ENCODE results near the gene PACSIN2.

DNA sequence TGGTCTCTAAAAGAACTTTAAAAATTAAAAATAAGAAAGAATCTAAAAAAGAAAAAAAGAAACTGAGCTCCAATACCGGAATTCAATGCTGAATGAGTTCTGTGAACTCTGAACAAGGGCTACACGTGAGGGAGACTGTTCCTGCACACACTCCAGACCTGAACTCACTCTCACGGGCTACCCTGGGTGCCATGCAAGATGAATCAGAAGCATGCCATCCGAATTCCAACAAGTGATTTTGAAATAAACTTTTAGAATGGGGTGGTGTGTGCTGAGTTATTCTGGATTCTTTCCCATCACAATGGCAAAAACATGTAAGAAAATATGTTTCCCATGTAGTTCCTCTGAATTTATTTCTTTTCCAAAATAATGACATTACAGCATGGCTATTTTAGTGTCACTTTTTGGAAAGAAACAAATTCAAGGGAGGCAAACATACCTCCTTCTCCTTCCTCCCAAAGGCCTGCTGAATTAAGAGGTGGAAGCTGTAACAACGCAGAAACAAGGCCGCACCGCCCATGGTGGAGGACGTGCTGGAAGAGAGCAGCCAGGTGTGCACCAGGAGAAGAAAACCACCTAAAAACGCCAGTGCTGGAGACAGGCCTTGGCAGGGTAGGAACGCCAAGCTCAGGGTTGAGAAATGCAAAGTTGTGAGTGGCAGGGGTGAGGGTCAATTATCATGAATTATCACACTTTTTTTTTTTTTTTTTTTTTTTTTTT, 94.7 kb downstream of the PACSIN2 start:
- TF ChIP-seq, protein P1, sequence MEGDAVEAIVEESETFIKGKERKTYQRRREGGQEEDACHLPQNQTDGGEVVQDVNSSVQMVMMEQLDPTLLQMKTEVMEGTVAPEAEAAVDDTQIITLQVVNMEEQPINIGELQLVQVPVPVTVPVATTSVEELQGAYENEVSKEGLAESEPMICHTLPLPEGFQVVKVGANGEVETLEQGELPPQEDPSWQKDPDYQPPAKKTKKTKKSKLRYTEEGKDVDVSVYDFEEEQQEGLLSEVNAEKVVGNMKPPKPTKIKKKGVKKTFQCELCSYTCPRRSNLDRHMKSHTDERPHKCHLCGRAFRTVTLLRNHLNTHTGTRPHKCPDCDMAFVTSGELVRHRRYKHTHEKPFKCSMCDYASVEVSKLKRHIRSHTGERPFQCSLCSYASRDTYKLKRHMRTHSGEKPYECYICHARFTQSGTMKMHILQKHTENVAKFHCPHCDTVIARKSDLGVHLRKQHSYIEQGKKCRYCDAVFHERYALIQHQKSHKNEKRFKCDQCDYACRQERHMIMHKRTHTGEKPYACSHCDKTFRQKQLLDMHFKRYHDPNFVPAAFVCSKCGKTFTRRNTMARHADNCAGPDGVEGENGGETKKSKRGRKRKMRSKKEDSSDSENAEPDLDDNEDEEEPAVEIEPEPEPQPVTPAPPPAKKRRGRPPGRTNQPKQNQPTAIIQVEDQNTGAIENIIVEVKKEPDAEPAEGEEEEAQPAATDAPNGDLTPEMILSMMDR (IDR thresholded peaks at IDR 0.05; ENCODE audit: insufficient read depth, low read depth, low read length) = no peak
- TF ChIP-seq EZH2 (IDR thresholded peaks at IDR 0.05; ENCODE audit: insufficient read depth, low read length) = no peak

Data from astrocyte (in vitro differentiated cells and primary cell).